GM12878 (cell line): ENCODE measurements around the gene SHB. TPM values are rescaled to one million over a fixed set of nuclear protein-coding genes. Genes with fewer than 3 reads are reported as not detected.

Experiments used
- ATAC-seq: fragments of 200-7000 bp; cut with Tn5 transposase; 3 replicates; pipeline ENCODE4 v1.9.1; 2020; ENCODE audit warnings: mild to moderate bottlenecking, moderate library complexity
- BruUV-seq: library from RNA; stranded (reverse); fragments of 400-500 nt; replicated peaks from 2 replicates; lab custom pipeline; 2021; lab: Mats Ljungman, UMichigan
- CTCF ChIA-PET: fragments of 300-600 bp; sonication (Branson Sonifier 250); formaldehyde crosslinking; extraction: SDS; loops from one replicate; lab custom pipeline; 2021; ENCODE audit warnings: inconsistent platforms; lab: Yijun Ruan, JAX
- POLR2A ChIA-PET: fragments of 350-600 bp; formaldehyde crosslinking; extraction: SDS; loops from one replicate; lab custom pipeline; 2021; ENCODE audit warnings: inconsistent platforms; lab: Charles Lee
- RAD21 ChIA-PET: fragments of 300-600 bp; sonication (Branson Sonifier 250); formaldehyde crosslinking; loops from one replicate; lab custom pipeline; 2023; ENCODE audit warnings: antibody characterized with exemption; ENCODE audit not compliant: unreplicated experiment; lab: Charles Lee
- SMC1A ChIA-PET: fragments of 300-600 bp; sonication (Branson Sonifier 250); formaldehyde crosslinking; loops from one replicate; lab custom pipeline; 2023; ENCODE audit not compliant: unreplicated experiment, uncharacterized antibody; lab: Charles Lee
- DNase-seq: peaks from one replicate; pipeline ENCODE4 v3.0.0-alpha.2; 2011; ENCODE audit warnings: low read depth, low spot score
- FAIRE-seq: peaks from 3 replicates; lab custom pipeline; 2011; peaks lifted over from hg19 to GRCh38; lab: Jason Lieb, UNC
- H2AFZ ChIP-seq: 2 replicates; pipeline ENCODE4 v1.6.0; 2011; ENCODE audit warnings: low read depth, low read length, control low read depth; ENCODE audit not compliant: control insufficient read depth
- H3K27ac ChIP-seq: 2 replicates; pipeline ENCODE4 v1.5.1; 2011; ENCODE audit warnings: control low read depth; ENCODE audit not compliant: control insufficient read depth, insufficient read depth
- H3K27me3 ChIP-seq, 2 experiments: replicated peaks in 1 of 2; 2 replicates each; pipeline versions ENCODE4 v1.6.0 to v1.6.1; 2011; ENCODE audit warnings: low read length in 1 of 2; ENCODE audit not compliant: control insufficient read depth in 2 of 2, insufficient read depth in 2 of 2
- H3K36me3 ChIP-seq, 2 experiments: 2 replicates each; pipeline ENCODE4 v1.5.1; 2011; ENCODE audit warnings: low read length in 1 of 2; ENCODE audit not compliant: control insufficient read depth in 2 of 2, insufficient read depth in 2 of 2
- H3K4me1 ChIP-seq: 2 replicates; pipeline ENCODE4 v1.6.1; 2011; ENCODE audit warnings: mild to moderate bottlenecking, low read length, moderate library complexity, mixed read lengths; ENCODE audit not compliant: control insufficient read depth, insufficient read depth
- H3K4me2 ChIP-seq: 2 replicates; pipeline ENCODE4 v1.6.0; 2011; ENCODE audit warnings: control low read depth; ENCODE audit not compliant: control insufficient read depth, insufficient read depth
- H3K4me3 ChIP-seq: fragments of 200-600 bp; sonication (generic); 2 replicates; pipeline ENCODE4 v1.5.1; 2016
- H3K79me2 ChIP-seq: 2 replicates; pipeline ENCODE4 v1.6.0; 2011; ENCODE audit warnings: low read length; ENCODE audit not compliant: control insufficient read depth, insufficient read depth
- H3K9ac ChIP-seq: 2 replicates; pipeline ENCODE4 v1.8.0; 2011; ENCODE audit warnings: low read length, control low read depth, mixed read lengths; ENCODE audit not compliant: control insufficient read depth, insufficient read depth
- H3K9me3 ChIP-seq: replicated peaks from 3 replicates; pipeline ENCODE4 v1.5.1; 2011; ENCODE audit warnings: mild to moderate bottlenecking, low read length; ENCODE audit not compliant: control insufficient read depth, insufficient read depth
- H4K20me1 ChIP-seq: 2 replicates; pipeline ENCODE4 v1.6.0; 2011; ENCODE audit not compliant: control insufficient read depth, insufficient read depth
- BCL11A ChIP-seq: IDR thresholded peaks from 2 replicates; pipeline ENCODE4 v1.6.1; 2011; ENCODE audit warnings: low read depth, low read length
- CBFB ChIP-seq: IDR thresholded peaks from 2 replicates; pipeline ENCODE4 v1.6.1; 2016; ENCODE audit warnings: antibody characterized with exemption, low read depth
- CEBPB ChIP-seq, 2 experiments: fragments of 150-350 bp in 1 of 2; IDR thresholded peaks; 2 replicates each; pipeline ENCODE4 v1.6.1; 2012 to 2014; ENCODE audit warnings: low read depth in 2 of 2, low read length in 2 of 2, borderline replicate concordance in 1 of 2, inconsistent platforms in 1 of 2
- CREM ChIP-seq: IDR thresholded peaks from 2 replicates; pipeline ENCODE4 v1.6.1; 2014; ENCODE audit warnings: antibody characterized with exemption, low read depth
- POLR2AphosphoS2 ChIP-seq: IDR thresholded peaks from 2 replicates; pipeline ENCODE4 v1.6.1; 2011; ENCODE audit warnings: low read depth, mild to moderate bottlenecking, low read length, improper control_type of control experiment, moderate library complexity
- PRDM15 ChIP-seq: fragments of 450-650 bp; formaldehyde crosslinking; IDR thresholded peaks from 2 replicates; pipeline ENCODE4 v1.4.0; 2020; ENCODE audit warnings: mild to moderate bottlenecking, moderate library complexity
- RB1 ChIP-seq: fragments of 450-650 bp; formaldehyde crosslinking; IDR thresholded peaks from 2 replicates; pipeline ENCODE4 v1.6.1; 2017; ENCODE audit warnings: mild to moderate bottlenecking, borderline replicate concordance
- SIN3A ChIP-seq: IDR thresholded peaks from 2 replicates; pipeline ENCODE4 v1.6.1; 2012; ENCODE audit warnings: low read depth, low read length, improper control_type of control experiment
- SRF ChIP-seq, 2 experiments: IDR thresholded peaks; 2 replicates each; pipeline ENCODE4 v1.6.1; 2011; ENCODE audit warnings: low read depth in 2 of 2, low read length in 2 of 2, mild to moderate bottlenecking in 1 of 2, moderate library complexity in 1 of 2
- TBL1XR1 ChIP-seq: IDR thresholded peaks from 2 replicates; pipeline ENCODE4 v1.6.1; 2012; ENCODE audit warnings: low read depth, low read length, improper control_type of control experiment
- ZNF207 ChIP-seq: fragments of 450-650 bp; IDR thresholded peaks from 2 replicates; pipeline ENCODE4 v1.6.1; 2014; ENCODE audit warnings: antibody characterized with exemption, mild to moderate bottlenecking, borderline replicate concordance
- ZNF217 ChIP-seq: fragments of 450-650 bp; IDR thresholded peaks from 2 replicates; pipeline ENCODE4 v1.6.1; 2017; ENCODE audit warnings: antibody characterized with exemption, mild to moderate bottlenecking
- WGBS: methylation state at CpG from one replicate; pipeline ENCODE4 v1.1.6; 2016; ENCODE audit warnings: low lambda C conversion rate; ENCODE audit not compliant: insufficient replicate concordance, insufficient coverage; ENCODE audit errors: missing lambda C conversion rate; 5-methylcytosine and 5-hydroxymethylcytosine counted together
- in situ Hi-C: fragments of 300-500 bp; cut with MboI; formaldehyde crosslinking; loops from 9 replicates; pipeline ENCODE4 v1.14.3; 2018; ENCODE audit warnings: mixed read lengths
- intact Hi-C: fragments of 100-400 bp; cut with micrococcal nuclease; formaldehyde crosslinking; loops from one replicate; pipeline ENCODE4 v1.14.2; 2022; ENCODE audit not compliant: unreplicated experiment
- polyA plus RNA-seq, 11 experiments: library from polyadenylated mRNA; depleted of rRNA in 4 of 11; unstranded in 6 of 11; stranded (reverse) in 5 of 11; fragments of >200 nt; fragmentation: Nextera tagmentation in 4 of 11; fragmentation: Illumina TruSeq in 1 of 11; extraction: Ambion mirVana in 4 of 11; extraction: Trizol in 1 of 11; gene quantifications; 1 replicate in 1 of 11; 2 replicates in 10 of 11; pipeline versions ENCODE4 v1.2.1 to v1.2.3, GENCODE V29; 2011 to 2016; ENCODE audit warnings: inconsistent platforms in 2 of 11, missing spikeins in 2 of 11, low read depth in 1 of 11
- total RNA-seq, 4 experiments: library from RNA; depleted of rRNA in 3 of 4; stranded (reverse); fragments of >200 nt in 3 of 4; fragmentation: Illumina TruSeq in 1 of 4; extraction: Trizol in 1 of 4; gene quantifications; 2 replicates each; pipeline versions ENCODE4 v1.2.1 to v1.2.3, GENCODE V29; 2013 to 2021
- TF ChIP-seq, protein P1 (sequence below): fragments of 450-650 bp; IDR thresholded peaks from 2 replicates; pipeline ENCODE4 v1.6.1; 2016; ENCODE audit warnings: mild to moderate bottlenecking

Gene SHB
- total and polyA plus RNA-seq, 10 of the 15 experiments (the other 5 are each of a cell fraction or from before 2014, with no cell fraction given): 0.29 to 6.2 (median 1.3) TPM

DNA sequence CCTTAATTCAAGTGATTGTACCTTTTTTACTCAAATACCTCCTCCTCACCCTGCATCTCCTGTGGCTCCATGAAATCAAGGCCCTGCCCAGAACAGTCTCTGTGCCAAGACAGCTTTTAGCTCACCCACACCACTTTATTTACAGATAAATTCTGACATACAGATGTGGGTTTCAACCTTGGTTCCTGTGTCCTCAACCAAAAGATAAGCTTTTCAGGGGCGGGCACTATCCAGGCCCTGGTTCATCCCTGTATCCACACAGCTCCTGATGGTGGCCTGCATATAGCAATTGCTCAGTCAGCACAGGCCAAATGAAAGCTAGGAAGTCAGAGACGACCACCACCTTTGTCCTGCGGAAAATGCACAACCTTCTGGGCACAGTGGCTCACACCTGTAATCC lies 8.3 kb downstream of the SHB start:
- Histone ChIP-seq H3K4me3 (no peak overlapping the region), H3K9me3 (no peaks in the 10 kb centered on the region), H4K20me1 (no peaks in the 10 kb centered on the region), H2AFZ (no peak overlapping the region), H3K4me2 (no peak overlapping the region; the same call in 1 of the 2 replicates), H3K27me3 (no peaks in the 10 kb centered on the region), H3K4me1 (peaks cover 34% of the 10 kb centered on the region), H3K27ac (no peak overlapping the region), H3K36me3 (no peaks in the 10 kb centered on the region), H3K79me2 (no peaks in the 10 kb centered on the region), H3K9ac (no peak overlapping the region)
- CTCF ChIA-PET: interaction anchor here (0.6 to 3.7 kb wide), 14 partner anchors 9 to 273 kb away, joined by 3 to 25 read pairs (median 4); partner anchors contain the start of gene SLC25A51
- intact Hi-C loops: loop anchor here (10.0 kb wide), 2 partner anchors 316 to 596 kb away; partner anchors contain the start of gene ZBTB5
- BruUV-seq: no TSS peak
- RAD21 ChIA-PET: interaction anchor here (0.6 to 3.3 kb wide), 17 partner anchors 7 to 276 kb away, joined by 3 to 23 read pairs (median 3); partner anchors contain the start of gene EXOSC3
- WGBS: 45% methylated on average over 3 of the region's 3 CpGs
- FAIRE-seq (no peak), DNase-seq (no peak), ATAC-seq (no peak)
- POLR2A ChIA-PET: interaction anchor here (0.7 to 1.6 kb wide), 4 partner anchors 12 to 147 kb away, joined by 3 to 8 read pairs (median 4); no protein-coding TSS in a partner anchor
- SMC1A ChIA-PET: interaction anchor here (0.5 to 4.9 kb wide), 26 partner anchors 8 to 1621 kb away, joined by 3 to 39 read pairs (median 4); no protein-coding TSS in a partner anchor
- TF ChIP-seq SIN3A (no peak), CREM (no peak), RB1 (no peak), PRDM15 (CRISPR knock-in tag) (no peak), CEBPB (IDR thresholded peaks at IDR 0.05; ENCODE audit: borderline replicate concordance in 1 of 2, low read depth in 2 of 2, low read length in 2 of 2) (no peak), ZNF207 (no peak), POLR2AphosphoS2 (no peak), ZNF217 (no peak), SRF (IDR thresholded peaks at IDR 0.05; ENCODE audit: low read depth in 2 of 2, low read length in 2 of 2) (no peak), CBFB (no peak), TBL1XR1 (no peak), BCL11A (no peak)
- TF ChIP-seq, protein P1, sequence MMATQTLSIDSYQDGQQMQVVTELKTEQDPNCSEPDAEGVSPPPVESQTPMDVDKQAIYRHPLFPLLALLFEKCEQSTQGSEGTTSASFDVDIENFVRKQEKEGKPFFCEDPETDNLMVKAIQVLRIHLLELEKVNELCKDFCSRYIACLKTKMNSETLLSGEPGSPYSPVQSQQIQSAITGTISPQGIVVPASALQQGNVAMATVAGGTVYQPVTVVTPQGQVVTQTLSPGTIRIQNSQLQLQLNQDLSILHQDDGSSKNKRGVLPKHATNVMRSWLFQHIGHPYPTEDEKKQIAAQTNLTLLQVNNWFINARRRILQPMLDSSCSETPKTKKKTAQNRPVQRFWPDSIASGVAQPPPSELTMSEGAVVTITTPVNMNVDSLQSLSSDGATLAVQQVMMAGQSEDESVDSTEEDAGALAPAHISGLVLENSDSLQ: no peak
- in situ Hi-C loops: no loop called here
